Astrocyte (in vitro differentiated cells and primary cell): ENCODE data around the gene FYN. TPM values are rescaled to one million over a fixed set of nuclear protein-coding genes. Genes with fewer than 3 reads are reported as not detected.

Source experiments
- DNase-seq: peaks from one replicate; pipeline ENCODE4 v3.0.0-alpha.2; 2010; ENCODE audit warnings: low read depth
- FAIRE-seq: peaks from 2 replicates; lab custom pipeline; 2011; peaks lifted over from hg19 to GRCh38; lab: Jason Lieb, UNC
- H2AFZ ChIP-seq: 2 replicates; pipeline ENCODE4 v1.6.0; 2012; ENCODE audit warnings: low read depth, low read length, inconsistent platforms
- H3K27ac ChIP-seq: 2 replicates; pipeline ENCODE4 v1.5.1; 2011; ENCODE audit warnings: low read depth, low read length, inconsistent platforms
- H3K27me3 ChIP-seq: 2 replicates; pipeline ENCODE4 v1.6.0; 2011; ENCODE audit warnings: low read length, inconsistent platforms; ENCODE audit not compliant: insufficient read depth
- H3K36me3 ChIP-seq: 2 replicates; pipeline ENCODE4 v1.5.1; 2011; ENCODE audit warnings: low read length, inconsistent platforms; ENCODE audit not compliant: insufficient read depth
- H3K4me1 ChIP-seq: 2 replicates; pipeline ENCODE4 v1.5.1; 2011; ENCODE audit warnings: low read length, inconsistent platforms; ENCODE audit not compliant: insufficient read depth
- H3K4me2 ChIP-seq: 2 replicates; pipeline ENCODE4 v1.6.0; 2012; ENCODE audit warnings: low read length, inconsistent platforms
- H3K4me3 ChIP-seq: 2 replicates; pipeline ENCODE4 v1.5.1; 2011; ENCODE audit warnings: low read depth, mild to moderate bottlenecking, low read length, inconsistent platforms; ENCODE audit not compliant: insufficient read depth
- H3K79me2 ChIP-seq: 2 replicates; pipeline ENCODE4 v1.6.0; 2012; ENCODE audit warnings: mild to moderate bottlenecking, low read length, inconsistent platforms; ENCODE audit not compliant: insufficient read depth
- H3K9ac ChIP-seq: 2 replicates; pipeline ENCODE4 v1.6.0; 2012; ENCODE audit warnings: mild to moderate bottlenecking, low read length, inconsistent platforms
- H3K9me3 ChIP-seq: 2 replicates; pipeline ENCODE4 v1.5.1; 2012; ENCODE audit warnings: low read depth, mild to moderate bottlenecking, low read length, inconsistent platforms; ENCODE audit not compliant: insufficient read depth
- H4K20me1 ChIP-seq: 2 replicates; pipeline ENCODE4 v1.6.0; 2012; ENCODE audit warnings: low read length, inconsistent platforms; ENCODE audit not compliant: insufficient read depth
- H3K27ac Mint-ChIP-seq: one replicate; pipeline ENCODE4 v1.8.0; 2021; ENCODE audit warnings: mild to moderate bottlenecking, mixed read lengths; ENCODE audit not compliant: unreplicated experiment
- H3K27me3 Mint-ChIP-seq: one replicate; pipeline ENCODE4 v1.8.0; 2021; ENCODE audit warnings: low read depth, mixed read lengths; ENCODE audit not compliant: unreplicated experiment
- H3K36me3 Mint-ChIP-seq: one replicate; pipeline ENCODE4 v1.8.0; 2021; ENCODE audit warnings: low read depth, mixed read lengths; ENCODE audit not compliant: unreplicated experiment
- H3K4me1 Mint-ChIP-seq: one replicate; pipeline ENCODE4 v1.8.0; 2021; ENCODE audit warnings: low read depth, mixed read lengths; ENCODE audit not compliant: unreplicated experiment
- H3K4me3 Mint-ChIP-seq: one replicate; pipeline ENCODE4 v1.8.0; 2021; ENCODE audit warnings: mild to moderate bottlenecking, moderate library complexity, mixed read lengths; ENCODE audit not compliant: unreplicated experiment
- H3K9me3 Mint-ChIP-seq: one replicate; pipeline ENCODE4 v1.8.0; 2021; ENCODE audit warnings: mild to moderate bottlenecking, mixed read lengths; ENCODE audit not compliant: unreplicated experiment
- EZH2 ChIP-seq: IDR thresholded peaks from 2 replicates; pipeline ENCODE4 v1.6.1; 2012; ENCODE audit warnings: mild to moderate bottlenecking, low read length, inconsistent platforms; ENCODE audit not compliant: insufficient read depth
- total RNA-seq: library from RNA; stranded (reverse); gene quantifications from 2 replicates; pipeline ENCODE4 v1.2.1, GENCODE V29; 2021
- TF ChIP-seq, protein P1 (sequence below): IDR thresholded peaks from 2 replicates; pipeline ENCODE4 v1.5.1; 2011; ENCODE audit warnings: low read depth, mild to moderate bottlenecking, inconsistent platforms, low read length, moderate library complexity; ENCODE audit not compliant: insufficient read depth

The FYN gene
- total RNA-seq, 1 donor from 2014 or later, result 167 TPM

DNA sequence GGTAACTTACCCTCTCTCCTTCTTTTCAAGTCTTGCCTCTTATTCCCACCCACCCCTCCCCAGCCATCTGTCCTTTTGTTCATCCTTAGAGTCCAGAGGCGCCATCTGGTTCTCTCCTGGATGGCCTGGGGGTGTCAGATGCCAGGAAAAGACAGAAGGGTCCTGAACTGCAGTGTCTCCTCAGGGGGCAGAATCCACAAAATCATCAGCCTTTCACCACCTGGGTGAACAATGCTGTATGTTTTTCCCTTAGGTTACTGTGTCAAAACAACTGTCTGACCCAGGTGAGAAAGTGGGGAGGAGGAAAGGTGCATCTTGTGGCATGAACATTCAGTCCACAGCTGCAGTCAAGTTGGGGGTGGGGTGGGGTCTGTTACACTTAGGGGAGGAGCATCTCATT, 47.9 kb upstream of the FYN start:
- Histone ChIP-seq H3K4me1 (peaks cover 17% of the 10 kb centered on the region), H2AFZ (no peak overlapping the region), H3K79me2 (no peaks in the 10 kb centered on the region), H3K9ac (no peak overlapping the region), H3K4me3 (no peak overlapping the region), H3K9me3 (no peaks in the 10 kb centered on the region), H4K20me1 (no peaks in the 10 kb centered on the region), H3K36me3 (no peaks in the 10 kb centered on the region), H3K27ac (no peak overlapping the region), H3K27me3 (no peaks in the 10 kb centered on the region), H3K4me2 (no peak overlapping the region)
- DNase-seq (no peak), FAIRE-seq (no peak)
- Mint-ChIP-seq H3K27me3 (no peaks in the 10 kb centered on the region), H3K4me3 (no peak overlapping the region), H3K4me1 (peaks cover 18% of the 10 kb centered on the region), H3K27ac (no peak overlapping the region), H3K9me3 (peaks cover 2% of the 10 kb centered on the region), H3K36me3 (no peaks in the 10 kb centered on the region)
- no peak for TF ChIP-seq EZH2
- TF ChIP-seq, protein P1, sequence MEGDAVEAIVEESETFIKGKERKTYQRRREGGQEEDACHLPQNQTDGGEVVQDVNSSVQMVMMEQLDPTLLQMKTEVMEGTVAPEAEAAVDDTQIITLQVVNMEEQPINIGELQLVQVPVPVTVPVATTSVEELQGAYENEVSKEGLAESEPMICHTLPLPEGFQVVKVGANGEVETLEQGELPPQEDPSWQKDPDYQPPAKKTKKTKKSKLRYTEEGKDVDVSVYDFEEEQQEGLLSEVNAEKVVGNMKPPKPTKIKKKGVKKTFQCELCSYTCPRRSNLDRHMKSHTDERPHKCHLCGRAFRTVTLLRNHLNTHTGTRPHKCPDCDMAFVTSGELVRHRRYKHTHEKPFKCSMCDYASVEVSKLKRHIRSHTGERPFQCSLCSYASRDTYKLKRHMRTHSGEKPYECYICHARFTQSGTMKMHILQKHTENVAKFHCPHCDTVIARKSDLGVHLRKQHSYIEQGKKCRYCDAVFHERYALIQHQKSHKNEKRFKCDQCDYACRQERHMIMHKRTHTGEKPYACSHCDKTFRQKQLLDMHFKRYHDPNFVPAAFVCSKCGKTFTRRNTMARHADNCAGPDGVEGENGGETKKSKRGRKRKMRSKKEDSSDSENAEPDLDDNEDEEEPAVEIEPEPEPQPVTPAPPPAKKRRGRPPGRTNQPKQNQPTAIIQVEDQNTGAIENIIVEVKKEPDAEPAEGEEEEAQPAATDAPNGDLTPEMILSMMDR, result no peak

DNA sequence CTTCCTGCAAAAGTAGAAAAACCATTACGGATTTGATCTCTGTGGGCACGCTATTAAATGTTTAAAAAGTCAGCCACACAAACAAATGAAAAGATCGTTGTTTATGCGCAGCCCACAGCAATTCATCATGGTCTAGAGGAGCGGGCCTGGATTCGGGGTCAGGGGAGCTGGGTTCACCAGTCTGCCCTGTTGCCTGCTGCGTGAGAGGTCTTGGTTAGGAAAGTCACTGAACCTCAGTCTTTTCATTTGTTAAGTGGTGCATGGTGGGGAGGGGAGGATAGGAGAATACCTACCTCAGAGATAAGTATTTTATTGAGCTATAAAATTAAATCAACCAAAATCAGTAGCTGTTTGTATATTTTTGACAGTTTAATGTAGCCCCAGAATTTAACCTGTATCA, 47.3 kb upstream of the FYN start:
- Histone ChIP-seq H4K20me1 (no peaks in the 10 kb centered on the region), H3K79me2 (no peaks in the 10 kb centered on the region), H2AFZ (no peak overlapping the region), H3K4me1 (peaks cover 15% of the 10 kb centered on the region), H3K4me3 (no peak overlapping the region), H3K9ac (no peak overlapping the region), H3K36me3 (no peaks in the 10 kb centered on the region), H3K9me3 (no peaks in the 10 kb centered on the region), H3K27me3 (no peaks in the 10 kb centered on the region), H3K4me2 (no peak overlapping the region), H3K27ac (no peak overlapping the region)
- Mint-ChIP-seq H3K27ac (no peak overlapping the region), H3K36me3 (no peaks in the 10 kb centered on the region), H3K4me1 (peaks cover 18% of the 10 kb centered on the region), H3K9me3 (peaks cover 2% of the 10 kb centered on the region), H3K27me3 (no peaks in the 10 kb centered on the region), H3K4me3 (no peak overlapping the region)
- no peak for FAIRE-seq
- DNase-seq, result no peak
- no peak for TF ChIP-seq EZH2
- TF ChIP-seq, protein P1, result no peak

GRCh38 chr6:111918825-111919224, 45.6 kb upstream of the FYN start:
- Mint-ChIP-seq H3K36me3 (no peaks in the 10 kb centered on the region), H3K4me3 (no peak overlapping the region), H3K27ac (peak overlapping the region; percentile 35), H3K4me1 (peaks cover 13% of the 10 kb centered on the region), H3K9me3 (peaks cover 2% of the 10 kb centered on the region), H3K27me3 (no peaks in the 10 kb centered on the region)
- DNase-seq, result peak; percentile 91
- Histone ChIP-seq H3K4me2 (peak overlapping the region; percentile 30), H3K27ac (no peak overlapping the region), H2AFZ (peak overlapping the region; percentile 50), H3K9me3 (no peaks in the 10 kb centered on the region), H3K9ac (no peak overlapping the region), H3K27me3 (no peaks in the 10 kb centered on the region), H4K20me1 (no peaks in the 10 kb centered on the region), H3K4me1 (peaks cover 6% of the 10 kb centered on the region), H3K36me3 (no peaks in the 10 kb centered on the region), H3K79me2 (no peaks in the 10 kb centered on the region), H3K4me3 (no peak overlapping the region)
- FAIRE-seq, result no peak
- TF ChIP-seq, protein P1, result no peak
- no peak for TF ChIP-seq EZH2
